Measurements from ENCODE around the gene SPSB1. TPM values are rescaled to one million over a fixed set of nuclear protein-coding genes. Genes with fewer than 3 reads are reported as not detected.

Gene SPSB1
- total and polyA plus RNA-seq, 2 donors from 2014 or later: 12.7 to 25.9 TPM

- DNase-seq (no peak), FAIRE-seq (no peak)
- no peaks in the 10 kb centered on the region for H3K27me3 ChIP-seq (ENCODE audit: control insufficient read depth, insufficient read depth, low read length)
- intact Hi-C loops (cut with DNase I): loop anchor here (10.0 kb wide), 1 partner anchor 200 kb away; no protein-coding TSS in a partner anchor
- H3K9me3 ChIP-seq (ENCODE audit: control insufficient read depth in 2 of 3, insufficient read depth in 1 of 3, low read length in 3 of 3): no peaks in the 10 kb centered on the region
- no peak overlapping the region for H3K4me3 ChIP-seq (ENCODE audit: low read length in 3 of 3)
- peaks cover 0 to 2% (median 0%) of the 10 kb centered on the region in 3 donors for H3K4me1 ChIP-seq (ENCODE audit: control insufficient read depth in 2 of 3, insufficient read depth in 2 of 3, low read depth in 1 of 3, low read length in 3 of 3)
- no peak overlapping the region for H3K9ac ChIP-seq (ENCODE audit: low read length in 3 of 3)
- H3K36me3 ChIP-seq (ENCODE audit: control insufficient read depth in 2 of 3, insufficient read depth in 3 of 3, low read length in 3 of 3): peaks cover 0 to 25% (median 6%) of the 10 kb centered on the region in 3 donors
- H3K27ac ChIP-seq (ENCODE audit: low read depth in 2 of 2, low read length in 2 of 2): no peak overlapping the region
- no peak for TF ChIP-seq CTCF (IDR thresholded peaks at IDR 0.05; ENCODE audit: borderline replicate concordance, extremely low read depth, insufficient read depth)
These were observed 27.7 kb upstream of the SPSB1 start for GRCh38 chr1:9265037-9265436.

- intact Hi-C loops (cut with DNase I): loop anchor here (10.0 kb wide), 1 partner anchor 199 kb away; no protein-coding TSS in a partner anchor
- no peak overlapping the region for H3K9ac ChIP-seq (ENCODE audit: low read length in 3 of 3)
- peak in 4 of 5 donors; percentile 56 to 66 (median 62) for DNase-seq
- no peak overlapping the region for H3K27ac ChIP-seq (ENCODE audit: low read depth in 2 of 2, low read length in 2 of 2)
- TF ChIP-seq CTCF (IDR thresholded peaks at IDR 0.05; ENCODE audit: borderline replicate concordance, extremely low read depth, insufficient read depth): no peak
- H3K9me3 ChIP-seq (ENCODE audit: control insufficient read depth in 2 of 3, insufficient read depth in 1 of 3, low read length in 3 of 3): no peaks in the 10 kb centered on the region
- H3K27me3 ChIP-seq (ENCODE audit: control insufficient read depth, insufficient read depth, low read length): no peaks in the 10 kb centered on the region
- peaks cover 0 to 25% (median 6%) of the 10 kb centered on the region in 3 donors for H3K36me3 ChIP-seq (ENCODE audit: control insufficient read depth in 2 of 3, insufficient read depth in 3 of 3, low read length in 3 of 3)
- H3K4me1 ChIP-seq (ENCODE audit: control insufficient read depth in 2 of 3, insufficient read depth in 2 of 3, low read depth in 1 of 3, low read length in 3 of 3): peaks cover 0 to 2% (median 0%) of the 10 kb centered on the region in 3 donors
- FAIRE-seq: no peak
- H3K4me3 ChIP-seq (ENCODE audit: low read length in 3 of 3): no peak overlapping the region
These were observed 26.7 kb upstream of the SPSB1 start for GRCh38 chr1:9265968-9266367.

- intact Hi-C loops (cut with DNase I): loop anchor here (10.0 kb wide), 1 partner anchor 197 kb away; no protein-coding TSS in a partner anchor
- no peaks in the 10 kb centered on the region for H3K27me3 ChIP-seq (ENCODE audit: control insufficient read depth, insufficient read depth, low read length)
- H3K9me3 ChIP-seq (ENCODE audit: control insufficient read depth in 2 of 3, insufficient read depth in 1 of 3, low read length in 3 of 3): no peaks in the 10 kb centered on the region
- peaks cover 0 to 2% (median 0%) of the 10 kb centered on the region in 3 donors for H3K4me1 ChIP-seq (ENCODE audit: control insufficient read depth in 2 of 3, insufficient read depth in 2 of 3, low read depth in 1 of 3, low read length in 3 of 3)
- DNase-seq: no peak
- no peak for TF ChIP-seq CTCF (IDR thresholded peaks at IDR 0.05; ENCODE audit: borderline replicate concordance, extremely low read depth, insufficient read depth)
- no peak overlapping the region for H3K27ac ChIP-seq (ENCODE audit: low read depth in 2 of 2, low read length in 2 of 2)
- FAIRE-seq: no peak
- H3K36me3 ChIP-seq (ENCODE audit: control insufficient read depth in 2 of 3, insufficient read depth in 3 of 3, low read length in 3 of 3): peaks cover 0 to 25% (median 5%) of the 10 kb centered on the region in 3 donors
- H3K9ac ChIP-seq (ENCODE audit: low read length in 3 of 3): no peak overlapping the region
- no peak overlapping the region for H3K4me3 ChIP-seq (ENCODE audit: low read length in 3 of 3)
These were observed 25.4 kb upstream of the SPSB1 start for GRCh38 chr1:9267352-9267686.

Data from kidney (tissue), 14 donors.